H1 (cell line): Measurements from ENCODE around the gene ANXA7. TPM values are rescaled to one million over a fixed set of nuclear protein-coding genes. Genes with fewer than 3 reads are reported as not detected.

Experiments
- CTCF ChIA-PET: fragments of 300-600 bp; sonication (Branson Sonifier 250); formaldehyde crosslinking; loops from one replicate; lab custom pipeline; 2021; ENCODE audit not compliant: partially characterized antibody; lab: Charles Lee
- POLR2A ChIA-PET: fragments of 300-600 bp; sonication (Branson Sonifier 250); formaldehyde crosslinking; loops from one replicate; lab custom pipeline; 2021; ENCODE audit warnings: inconsistent platforms; ENCODE audit not compliant: partially characterized antibody; lab: Charles Lee
- DNase-seq, 2 experiments: peaks; one replicate each; pipeline versions ENCODE4 v3.0.0 to v3.0.0-alpha.2; 2010 to 2022; ENCODE audit warnings: low spot score in 2 of 2, low read depth in 1 of 2, mixed read lengths in 1 of 2
- FAIRE-seq: peaks from 2 replicates; lab custom pipeline; 2011; peaks lifted over from hg19 to GRCh38; lab: Jason Lieb, UNC
- H2AFZ ChIP-seq: 2 replicates; pipeline ENCODE4 v1.8.1; 2012; ENCODE audit warnings: low read length, inconsistent platforms
- H2AK5ac ChIP-seq: 2 replicates; pipeline ENCODE4 v1.6.1; 2013; ENCODE audit warnings: low read depth, low read length
- H2BK120ac ChIP-seq: replicated peaks from 2 replicates; pipeline ENCODE3; 2013; ENCODE audit warnings: low read depth, low read length, inconsistent platforms
- H2BK12ac ChIP-seq: 2 replicates; pipeline ENCODE4 v1.6.1; 2013; ENCODE audit warnings: low read depth, low read length
- H2BK15ac ChIP-seq: 2 replicates; pipeline ENCODE4 v1.6.1; 2013; ENCODE audit warnings: low read length
- H2BK20ac ChIP-seq: 2 replicates; pipeline ENCODE4 v1.6.1; 2013; ENCODE audit warnings: low read length
- H2BK5ac ChIP-seq: 2 replicates; pipeline ENCODE4 v1.6.1; 2013; ENCODE audit warnings: low read depth, low read length
- H3K14ac ChIP-seq: 2 replicates; pipeline ENCODE4 v1.6.1; 2013; ENCODE audit warnings: inconsistent platforms; ENCODE audit not compliant: insufficient read length
- H3K18ac ChIP-seq: 2 replicates; pipeline ENCODE4 v1.6.1; 2013; ENCODE audit warnings: low read length; ENCODE audit errors: extremely low read depth
- H3K23ac ChIP-seq: 2 replicates; pipeline ENCODE4 v1.6.1; 2013; ENCODE audit warnings: inconsistent platforms; ENCODE audit not compliant: insufficient read length
- H3K23me2 ChIP-seq: 2 replicates; pipeline ENCODE4 v1.6.1; 2013; ENCODE audit warnings: low read depth, low read length
- H3K27ac ChIP-seq: 2 replicates; pipeline ENCODE4 v1.6.1; 2011; ENCODE audit warnings: low read depth, low read length, inconsistent platforms
- H3K27me3 ChIP-seq, 4 experiments: replicated peaks in 1 of 4; 1 replicate in 1 of 4; 2 replicates in 3 of 4; pipeline versions ENCODE4 v1.6.1 to v1.8.1; 2011 to 2013; ENCODE audit warnings: low read length in 3 of 4, mild to moderate bottlenecking in 3 of 4, inconsistent platforms in 2 of 4, mixed read lengths in 2 of 4, moderate library complexity in 1 of 4; ENCODE audit not compliant: control insufficient read depth in 3 of 4, insufficient read depth in 3 of 4; ENCODE audit errors: extremely low read depth in 1 of 4
- H3K36me3 ChIP-seq, 4 experiments: 2 replicates each; pipeline versions ENCODE4 v1.6.1 to v1.8.1; 2011 to 2013; ENCODE audit warnings: mild to moderate bottlenecking in 4 of 4, low read length in 3 of 4, moderate library complexity in 2 of 4, control low read depth in 1 of 4, inconsistent platforms in 1 of 4; ENCODE audit not compliant: insufficient read depth in 4 of 4, control insufficient read depth in 2 of 4
- H3K4ac ChIP-seq: replicated peaks from 2 replicates; pipeline ENCODE3; 2013; ENCODE audit warnings: low read length, low read depth, mixed read lengths, inconsistent platforms; ENCODE audit not compliant: insufficient read length
- H3K4me1 ChIP-seq, 4 experiments: replicated peaks in 1 of 4; 1 replicate in 1 of 4; 2 replicates in 3 of 4; pipeline versions ENCODE4 v1.6.1 to v1.8.1; 2011 to 2013; ENCODE audit warnings: low read length in 3 of 4, inconsistent platforms in 2 of 4, mixed read lengths in 1 of 4; ENCODE audit not compliant: insufficient read depth in 4 of 4, control insufficient read depth in 3 of 4
- H3K4me2 ChIP-seq, 2 experiments: 2 replicates each; pipeline versions ENCODE4 v1.6.1 to v1.8.1; 2011 to 2013; ENCODE audit warnings: low read depth in 2 of 2, low read length in 2 of 2, control low read depth in 1 of 2, inconsistent platforms in 1 of 2, mild to moderate bottlenecking in 1 of 2; ENCODE audit not compliant: insufficient read depth in 1 of 2
- H3K4me3 ChIP-seq, 4 experiments: fragments of 200-600, 300-600 bp in 1 of 4; sonication (generic), shearing (Covaris generic), sonication (Bioruptor Twin) in 1 of 4; 2 replicates each; pipeline versions ENCODE4 v1.5.1 to v1.8.1; 2011 to 2016; ENCODE audit warnings: low read length in 4 of 4, low read depth in 3 of 4, control low read depth in 2 of 4, inconsistent platforms in 2 of 4, mild to moderate bottlenecking in 2 of 4, mixed read lengths in 1 of 4, moderate library complexity in 1 of 4; ENCODE audit not compliant: insufficient read depth in 2 of 4; ENCODE audit errors: extremely low read depth in 1 of 4
- H3K56ac ChIP-seq: replicated peaks from 2 replicates; pipeline ENCODE3; 2013; ENCODE audit warnings: low read depth, mild to moderate bottlenecking, mixed read lengths, low read length, inconsistent platforms; ENCODE audit not compliant: insufficient read length
- H3K79me1 ChIP-seq: 2 replicates; pipeline ENCODE4 v1.6.1; 2013; ENCODE audit warnings: low read depth, low read length, control low read depth
- H3K79me2 ChIP-seq, 2 experiments: 2 replicates each; pipeline versions ENCODE4 v1.6.1 to v1.8.1; 2012 to 2013; ENCODE audit warnings: low read length in 2 of 2, mild to moderate bottlenecking in 2 of 2, inconsistent platforms in 1 of 2; ENCODE audit not compliant: insufficient read depth in 2 of 2, control insufficient read depth in 1 of 2
- H3K9ac ChIP-seq, 4 experiments: replicated peaks in 1 of 4; 1 replicate in 1 of 4; 2 replicates in 3 of 4; pipeline versions ENCODE4 v1.6.1 to v1.8.1; 2011 to 2013; ENCODE audit warnings: low read depth in 3 of 4, low read length in 3 of 4, control low read depth in 2 of 4, mild to moderate bottlenecking in 2 of 4, moderate library complexity in 2 of 4, inconsistent platforms in 1 of 4; ENCODE audit errors: extremely low read depth in 1 of 4
- H3K9me3 ChIP-seq, 2 experiments: 2 replicates each; pipeline versions ENCODE4 v1.6.1 to v1.8.1; 2012 to 2013; ENCODE audit warnings: mild to moderate bottlenecking in 2 of 2, moderate library complexity in 2 of 2, control low read depth in 1 of 2, inconsistent platforms in 1 of 2, low read depth in 1 of 2, low read length in 1 of 2, mixed read lengths in 1 of 2; ENCODE audit not compliant: insufficient read depth in 2 of 2
- H4K20me1 ChIP-seq, 2 experiments: replicated peaks in 1 of 2; 2 replicates each; pipeline versions ENCODE3 to v1.8.1; 2011 to 2013; ENCODE audit warnings: inconsistent platforms in 2 of 2, low read length in 2 of 2, mild to moderate bottlenecking in 1 of 2; ENCODE audit not compliant: insufficient read depth in 2 of 2, control insufficient read depth in 1 of 2
- H4K5ac ChIP-seq: 2 replicates; pipeline ENCODE4 v1.6.1; 2013; ENCODE audit warnings: low read length, low read depth, mixed read lengths, inconsistent platforms; ENCODE audit not compliant: insufficient read length
- H4K8ac ChIP-seq: 2 replicates; pipeline ENCODE4 v1.8.0; 2013; ENCODE audit warnings: mild to moderate bottlenecking, moderate library complexity, low read length, inconsistent platforms; ENCODE audit not compliant: insufficient read depth; ENCODE audit errors: extremely low read depth
- H4K91ac ChIP-seq: replicated peaks from 2 replicates; pipeline ENCODE3; 2013; ENCODE audit warnings: low read length, mixed read lengths, inconsistent platforms; ENCODE audit not compliant: insufficient read length
- ASH2L ChIP-seq: fragments of 200-600, 300-600 bp; sonication (generic); IDR thresholded peaks from one replicate; pipeline ENCODE4 v1.7.1; 2017; ENCODE audit warnings: low read length
- CBX5 ChIP-seq: fragments of 300-800, 300-1000 bp; sonication (generic); IDR thresholded peaks from 2 replicates; pipeline ENCODE4 v1.7.1; 2016; ENCODE audit warnings: antibody characterized with exemption, low read length, low read depth
- SIX5 ChIP-seq: IDR thresholded peaks from 2 replicates; pipeline ENCODE4 v1.6.1; 2011; ENCODE audit warnings: mild to moderate bottlenecking, low read depth, low read length
- SP4 ChIP-seq: IDR thresholded peaks from 2 replicates; pipeline ENCODE4 v1.6.1; 2012; ENCODE audit warnings: low read length, inconsistent platforms
- WGBS, 2 experiments: shearing (Covaris generic) in 1 of 2; methylation state at CpG; one replicate each; pipeline versions ENCODE4 v1.1.6 to v1.1.7; 2013 to 2015; ENCODE audit warnings: low lambda C conversion rate in 2 of 2, mixed read lengths in 2 of 2, inconsistent platforms in 1 of 2, low coverage in 1 of 2, missing lambda C conversion rate in 1 of 2; ENCODE audit not compliant: insufficient replicate concordance in 2 of 2, insufficient coverage in 1 of 2, insufficient read length in 1 of 2; ENCODE audit errors: extremely low coverage in 1 of 2, missing lambda C conversion rate in 1 of 2; 5-methylcytosine and 5-hydroxymethylcytosine counted together
- polyA plus RNA-seq, 7 experiments: library from polyadenylated mRNA; depleted of rRNA in 3 of 7; stranded (reverse) in 5 of 7; unstranded in 2 of 7; fragments of >200 nt in 5 of 7; fragments of 200-250 nt in 2 of 7; gene quantifications; 1 replicate in 5 of 7; 2 replicates in 1 of 7; 4 replicates in 1 of 7; pipeline versions ENCODE4 v1.2.1 to v1.2.3, GENCODE V29; 2011 to 2013; ENCODE audit warnings: missing spikeins in 2 of 7, mixed read lengths in 2 of 7
- total RNA-seq: library from RNA; stranded (reverse); fragmentation: NEBNext Ultra II Directional; extraction: Animal tissue kit (Norgen Biotek cat#: 25700); gene quantifications from 2 replicates; pipeline ENCODE4 v1.2.1, GENCODE V29; 2021

The ANXA7 gene
- total and polyA plus RNA-seq, 2 of the 8 experiments (the other 6 are each of a cell fraction or from before 2014, with no cell fraction given): 37.1 to 63.6 TPM

DNA sequence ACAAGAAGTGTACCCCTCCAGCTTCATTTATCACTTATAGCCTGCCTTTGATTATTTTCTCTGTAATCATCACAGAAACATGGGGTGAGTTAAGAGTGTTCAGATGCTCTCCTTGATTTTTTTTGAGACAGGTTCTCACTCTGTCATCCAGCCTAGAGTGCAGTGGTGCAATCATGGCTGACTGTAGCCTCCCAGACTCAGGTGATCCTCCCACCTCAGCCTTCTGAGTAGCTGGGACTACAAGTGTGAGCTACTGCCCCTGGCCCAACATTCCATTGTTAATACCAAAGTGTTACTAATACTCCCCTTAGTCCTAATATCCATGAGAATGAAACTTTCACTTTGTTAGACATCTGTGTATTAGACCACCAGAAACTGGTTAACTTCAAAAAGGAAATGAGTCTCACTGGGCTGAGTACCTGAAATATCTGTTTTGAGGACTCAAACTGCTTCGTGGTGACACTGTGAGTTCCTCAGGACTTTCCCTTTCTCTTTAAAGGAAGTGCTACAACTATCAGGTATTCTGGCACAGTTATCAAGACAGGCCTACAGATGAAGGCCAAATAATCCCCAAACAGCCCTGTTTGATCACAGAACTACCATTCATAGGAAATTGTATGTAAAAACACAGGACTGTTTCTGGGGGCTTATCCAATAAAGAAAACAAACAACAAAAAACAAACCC lies 34.7 kb downstream of the ANXA7 start:
- H3K23ac ChIP-seq: no peak overlapping the region
- H3K23me2 ChIP-seq: no peaks in the 10 kb centered on the region
- no peak overlapping the region for H3K18ac ChIP-seq
- H4K5ac ChIP-seq: no peak overlapping the region
- H3K9me3 ChIP-seq: no peaks in the 10 kb centered on the region
- POLR2A ChIA-PET: interaction anchor here (0.7 kb wide), 2 partner anchors 42 to 274 kb away, joined by 3 to 4 read pairs; no protein-coding TSS in a partner anchor
- no peaks in the 10 kb centered on the region for H3K79me1 ChIP-seq
- no peak overlapping the region for H2BK120ac ChIP-seq
- WGBS, 2 experiments: 80% methylated on average over 1 of the region's 1 CpG; no CpG with 5 or more reads in 1 of the 2 experiments
- H3K56ac ChIP-seq: no peak overlapping the region
- no peak overlapping the region for H3K4ac ChIP-seq
- no peak overlapping the region for H2BK15ac ChIP-seq
- no peak overlapping the region for H2AFZ ChIP-seq
- no peak for DNase-seq
- no peaks in the 10 kb centered on the region for H3K4me1 ChIP-seq
- H3K14ac ChIP-seq: no peak overlapping the region
- no peak overlapping the region for H2BK5ac ChIP-seq
- H4K20me1 ChIP-seq: no peaks in the 10 kb centered on the region
- no peak overlapping the region for H3K9ac ChIP-seq
- TF ChIP-seq SIX5 (no peak), SP4 (no peak), ASH2L (no peak), CBX5 (no peak)
- TF ChIP-seq, all 59 proteins: peak for 0
- no peaks in the 10 kb centered on the region for H3K79me2 ChIP-seq
- no peak overlapping the region for H2BK20ac ChIP-seq
- no peak for FAIRE-seq
- H3K4me2 ChIP-seq: no peak overlapping the region
- no peak overlapping the region for H4K8ac ChIP-seq
- H3K27me3 ChIP-seq: no peaks in the 10 kb centered on the region
- no peak overlapping the region for H2AK5ac ChIP-seq
- no peak overlapping the region for H2BK12ac ChIP-seq
- CTCF ChIA-PET: interaction anchor here (1.1 to 2.0 kb wide), 3 partner anchors 116 to 264 kb away, joined by 3 to 5 read pairs (median 3); no protein-coding TSS in a partner anchor
- no peak overlapping the region for H3K4me3 ChIP-seq
- no peak overlapping the region for H4K91ac ChIP-seq
- H3K27ac ChIP-seq: no peak overlapping the region; the same call in 1 of the 2 replicates
- peaks cover 10 to 53% (median 30%) of the 10 kb centered on the region in 4 experiments for H3K36me3 ChIP-seq
